Neural cell (in vitro differentiated cells): ENCODE results near the gene NPIPB2. TPM values are rescaled to one million over a fixed set of nuclear protein-coding genes. Genes with fewer than 3 reads are reported as not detected.

Source experiments
- H2AFZ ChIP-seq: fragments of 200-600, 300-800 bp; sonication (generic), shearing (Covaris generic); 2 replicates; pipeline ENCODE4 v1.6.0; 2014; ENCODE audit warnings: low read depth, mild to moderate bottlenecking, antibody characterized with exemption, low read length, moderate library complexity
- H3F3A ChIP-seq: fragments of 200-600 bp; shearing (Covaris generic); 2 replicates; pipeline ENCODE4 v1.6.1; 2016; ENCODE audit warnings: mild to moderate bottlenecking, moderate library complexity, mixed read lengths, antibody characterized with exemption, low read length; ENCODE audit not compliant: insufficient read depth, poor library complexity, severe bottlenecking
- H3K27ac ChIP-seq: fragments of 200-600, 300-800 bp; sonication (generic), shearing (Covaris generic); 2 replicates; pipeline ENCODE4 v1.5.1; 2014; ENCODE audit warnings: mild to moderate bottlenecking, low read length, moderate library complexity
- H3K27me3 ChIP-seq: fragments of 300-800, 200-600 bp; sonication (generic), shearing (Covaris generic); 2 replicates; pipeline ENCODE4 v1.6.0; 2014; ENCODE audit warnings: mild to moderate bottlenecking, low read depth, low read length, moderate library complexity; ENCODE audit not compliant: insufficient read depth
- H3K36me3 ChIP-seq: fragments of 300-800, 200-600 bp; sonication (generic), shearing (Covaris generic); 2 replicates; pipeline ENCODE4 v1.5.1; 2014; ENCODE audit warnings: mild to moderate bottlenecking, antibody characterized with exemption, low read length, moderate library complexity; ENCODE audit not compliant: insufficient read depth
- H3K4me2 ChIP-seq: fragments of 300-800, 200-600 bp; sonication (generic), shearing (Covaris generic); 2 replicates; pipeline ENCODE4 v1.6.0; 2014; ENCODE audit warnings: mild to moderate bottlenecking, low read length
- H3K4me3 ChIP-seq: fragments of 300-800, 200-600 bp; sonication (generic), shearing (Covaris generic); 2 replicates; pipeline ENCODE4 v1.5.1; 2014; ENCODE audit warnings: mild to moderate bottlenecking, low read length, moderate library complexity
- H3K79me2 ChIP-seq: fragments of 200-600 bp; shearing (Covaris generic); replicated peaks from 2 replicates; pipeline ENCODE4 v1.6.0; 2014; ENCODE audit warnings: mild to moderate bottlenecking, low read length, moderate library complexity; ENCODE audit not compliant: insufficient read depth
- H3K9ac ChIP-seq: fragments of 300-800, 200-600 bp; sonication (generic), shearing (Covaris generic); 2 replicates; pipeline ENCODE4 v1.6.1; 2016; ENCODE audit warnings: mild to moderate bottlenecking, low read length, mixed read lengths
- H3K9me2 ChIP-seq: fragments of 200-600 bp; shearing (Covaris generic); 2 replicates; pipeline ENCODE4 v1.6.1; 2016; ENCODE audit warnings: mild to moderate bottlenecking, low read length, mixed read lengths; ENCODE audit not compliant: insufficient read depth
- H3K9me3 ChIP-seq: fragments of 200-600, 300-800 bp; sonication (generic), shearing (Covaris generic); 2 replicates; pipeline ENCODE4 v1.6.1; 2016; ENCODE audit warnings: mild to moderate bottlenecking, mixed run types, low read length, moderate library complexity, mixed read lengths
- H4K20me1 ChIP-seq: fragments of 200-600 bp; shearing (Covaris generic); 2 replicates; pipeline ENCODE4 v1.6.1; 2016; ENCODE audit warnings: mild to moderate bottlenecking, mixed run types; ENCODE audit not compliant: insufficient read depth
- CTCF ChIP-seq: fragments of 450-650 bp; IDR thresholded peaks from 2 replicates; pipeline ENCODE4 v1.5.1; 2014; ENCODE audit warnings: antibody characterized with exemption, mild to moderate bottlenecking, moderate library complexity; ENCODE audit not compliant: poor library complexity, severe bottlenecking
- EP300 ChIP-seq: fragments of 450-650 bp; conservative IDR thresholded peaks from 2 replicates; pipeline ENCODE4 v1.6.1; 2014; ENCODE audit warnings: antibody characterized with exemption, mild to moderate bottlenecking, moderate library complexity; ENCODE audit not compliant: poor library complexity, severe bottlenecking
- EZH2 ChIP-seq: fragments of 200-600, 300-800 bp; shearing (Covaris generic), sonication (generic); IDR thresholded peaks from 2 replicates; pipeline ENCODE4 v1.6.1; 2014; ENCODE audit warnings: antibody characterized with exemption, low read length, borderline replicate concordance, mild to moderate bottlenecking; ENCODE audit not compliant: insufficient read depth, poor library complexity, severe bottlenecking
- MXI1 ChIP-seq: fragments of 450-650 bp; conservative IDR thresholded peaks from 2 replicates; pipeline ENCODE4 v1.6.1; 2014; ENCODE audit warnings: antibody characterized with exemption, mild to moderate bottlenecking; ENCODE audit not compliant: poor library complexity, severe bottlenecking
- POLR2AphosphoS5 ChIP-seq: IDR thresholded peaks from 2 replicates; pipeline ENCODE4 v1.6.1; 2012
- RAD21 ChIP-seq: fragments of 450-650 bp; conservative IDR thresholded peaks from 2 replicates; pipeline ENCODE4 v1.6.1; 2014; ENCODE audit warnings: antibody characterized with exemption, mild to moderate bottlenecking, moderate library complexity
- REST ChIP-seq: IDR thresholded peaks from 2 replicates; pipeline ENCODE4 v1.6.1; 2012; ENCODE audit warnings: borderline replicate concordance
- SMC3 ChIP-seq: fragments of 450-650 bp; conservative IDR thresholded peaks from 2 replicates; pipeline ENCODE4 v1.6.1; 2014; ENCODE audit warnings: antibody characterized with exemption, mild to moderate bottlenecking, moderate library complexity; ENCODE audit not compliant: poor library complexity
- TAF1 ChIP-seq: IDR thresholded peaks from 2 replicates; pipeline ENCODE4 v1.6.1; 2012; ENCODE audit warnings: low read depth
- polyA plus RNA-seq: library from polyadenylated mRNA; depleted of rRNA; stranded (reverse); fragments of >200 nt; gene quantifications from 2 replicates; pipeline ENCODE4 v1.2.3, GENCODE V29; 2014

NPIPB2 gene
- polyA plus RNA-seq, 1 donor from 2014 or later = 0.82 TPM

DNA sequence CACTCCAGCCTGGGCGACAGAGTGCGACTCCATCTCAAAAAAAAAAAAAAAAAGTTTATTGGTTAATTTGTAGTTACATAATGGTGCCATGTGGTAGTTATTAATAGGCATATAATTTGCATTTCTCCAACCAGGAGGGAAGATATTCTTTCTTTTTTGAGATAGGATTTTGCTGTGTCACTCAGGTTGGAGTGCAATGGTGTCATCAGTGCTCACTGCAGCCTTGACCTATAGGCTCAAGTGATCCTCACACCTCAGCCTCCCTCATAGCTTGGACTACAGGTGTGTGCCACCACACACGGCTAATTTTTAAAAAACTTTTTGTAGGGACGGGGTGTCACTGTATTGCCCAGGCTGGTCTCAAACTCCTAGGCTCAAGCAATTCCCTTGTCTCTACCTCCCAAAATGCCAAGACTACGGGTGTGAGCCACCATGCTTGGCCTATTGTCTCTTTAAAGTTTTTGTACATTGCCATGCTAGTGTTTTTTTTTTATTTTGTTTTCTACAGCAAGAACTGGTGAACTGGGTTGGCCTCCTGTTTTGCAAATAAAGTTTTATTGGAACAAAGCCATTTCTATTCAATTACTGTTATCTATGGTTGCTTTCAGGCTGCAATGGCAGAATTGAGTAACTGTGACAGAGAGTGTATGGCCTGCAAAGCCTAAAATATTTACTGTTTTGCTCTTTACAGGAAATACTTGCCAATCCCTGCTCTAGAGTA, 46.6 kb upstream of the NPIPB2 start:
- Histone ChIP-seq H3F3A (no peaks in the 10 kb centered on the region), H3K27me3 (no peaks in the 10 kb centered on the region), H3K9me2 (no peaks in the 10 kb centered on the region), H3K27ac (no peak overlapping the region), H3K4me3 (no peak overlapping the region), H4K20me1 (no peaks in the 10 kb centered on the region), H3K36me3 (no peaks in the 10 kb centered on the region), H3K9me3 (no peaks in the 10 kb centered on the region), H3K9ac (no peak overlapping the region), H3K4me2 (no peak overlapping the region), H3K79me2 (no peaks in the 10 kb centered on the region), H2AFZ (no peak overlapping the region)
- TF ChIP-seq CTCF (no peak), EZH2 (no peak), MXI1 (no peak), EP300 (no peak), RAD21 (no peak), SMC3 (no peak)

DNA sequence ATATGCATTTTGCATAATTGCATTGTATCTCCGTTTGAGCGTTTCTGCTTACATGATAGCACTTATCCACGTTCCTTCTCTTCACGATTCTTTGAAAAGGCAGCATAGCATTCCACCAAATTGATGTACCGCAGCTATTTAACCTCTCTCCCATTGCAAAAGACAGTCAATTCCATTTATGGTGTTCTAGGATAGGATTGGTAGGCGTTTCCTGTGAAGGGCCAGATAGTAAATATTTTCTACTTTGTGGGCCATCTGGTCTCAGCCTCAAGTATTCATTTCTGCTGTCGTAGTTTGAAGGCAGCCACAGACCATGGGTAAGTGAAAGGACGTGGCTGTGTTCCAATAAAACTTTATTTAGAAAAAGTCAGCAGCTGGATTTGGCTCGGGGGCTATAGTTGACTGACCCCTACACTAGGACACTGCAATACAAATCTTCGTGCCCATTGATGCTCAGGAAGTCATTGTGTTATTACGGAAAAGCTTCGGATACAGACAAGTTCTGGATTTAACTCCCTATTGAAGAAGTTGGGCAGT, 44.7 kb upstream of the NPIPB2 start:
- no peaks in the 10 kb centered on the region for H3K27me3 ChIP-seq
- TF ChIP-seq POLR2AphosphoS5 (no peak), CTCF (no peak), REST (no peak), MXI1 (no peak), SMC3 (no peak), RAD21 (no peak), EZH2 (no peak), TAF1 (no peak), EP300 (no peak)
- no peaks in the 10 kb centered on the region for H3F3A ChIP-seq
- H3K4me3 ChIP-seq = no peak overlapping the region
- H3K9me3 ChIP-seq = no peaks in the 10 kb centered on the region
- H3K9me2 ChIP-seq = no peaks in the 10 kb centered on the region
- H3K4me2 ChIP-seq = no peak overlapping the region
- H3K27ac ChIP-seq = no peak overlapping the region
- H4K20me1 ChIP-seq = no peaks in the 10 kb centered on the region
- no peak overlapping the region for H2AFZ ChIP-seq
- no peaks in the 10 kb centered on the region for H3K36me3 ChIP-seq
- H3K9ac ChIP-seq = no peak overlapping the region
- no peaks in the 10 kb centered on the region for H3K79me2 ChIP-seq
